Jurkat, Clone E6-1 (cell line): ENCODE results near the gene TXNRD2.
A peak's percentile ranks its signal among the peaks of the same experiment; 100 is the strongest.
"Not testable (repeated sequence)": the region's sequence is repeated elsewhere in the genome, so short reads cannot be mapped to it uniquely, and the experiment has no call there.

ENCODE experiments used
- DNase-seq: peaks from one replicate; pipeline ENCODE4 v3.0.0-alpha.2; 2011; ENCODE audit warnings: low read depth, low spot score
- H3K4me3 ChIP-seq: 2 replicates; pipeline ENCODE4 v1.5.1; 2011; ENCODE audit warnings: mild to moderate bottlenecking, low read length, control low read depth, moderate library complexity

The TXNRD2 gene

DNA sequence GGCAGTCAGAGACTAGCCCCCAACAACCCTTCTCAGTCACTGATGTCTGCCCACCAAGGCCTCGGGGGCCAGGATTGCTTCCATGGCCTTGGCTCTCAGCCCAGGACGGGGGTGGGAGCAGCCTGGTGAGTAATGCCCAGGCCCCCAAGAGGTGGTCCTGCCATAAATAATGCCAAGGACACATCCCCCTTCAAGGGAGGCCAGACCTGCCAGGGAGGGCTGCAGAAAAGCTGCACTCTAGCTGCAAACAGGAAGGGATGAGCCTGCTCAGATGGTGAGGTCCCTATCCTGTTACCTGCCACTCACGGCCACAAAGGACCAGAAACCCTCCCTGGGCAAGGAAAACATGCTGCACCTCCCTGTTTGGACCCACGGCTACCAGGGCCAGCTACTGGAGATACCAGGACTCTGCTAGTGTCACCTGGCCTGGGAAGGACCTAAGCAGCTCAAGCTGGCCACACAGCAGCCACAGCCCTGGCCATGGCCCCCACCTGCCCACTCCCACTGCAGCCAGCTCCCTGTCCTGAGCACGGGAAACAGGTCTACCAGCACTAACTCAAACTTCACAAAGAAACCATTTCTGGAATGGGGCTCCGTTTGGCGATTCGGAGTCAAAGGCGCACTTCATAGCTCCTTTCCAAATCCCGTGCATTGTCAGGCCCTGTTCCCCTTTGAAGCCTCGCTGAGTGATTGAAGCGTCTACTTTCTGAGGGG lies 99.1 kb downstream of the TXNRD2 start:
- DNase-seq, result no peak
- no peak overlapping the region for H3K4me3 ChIP-seq

DNA sequence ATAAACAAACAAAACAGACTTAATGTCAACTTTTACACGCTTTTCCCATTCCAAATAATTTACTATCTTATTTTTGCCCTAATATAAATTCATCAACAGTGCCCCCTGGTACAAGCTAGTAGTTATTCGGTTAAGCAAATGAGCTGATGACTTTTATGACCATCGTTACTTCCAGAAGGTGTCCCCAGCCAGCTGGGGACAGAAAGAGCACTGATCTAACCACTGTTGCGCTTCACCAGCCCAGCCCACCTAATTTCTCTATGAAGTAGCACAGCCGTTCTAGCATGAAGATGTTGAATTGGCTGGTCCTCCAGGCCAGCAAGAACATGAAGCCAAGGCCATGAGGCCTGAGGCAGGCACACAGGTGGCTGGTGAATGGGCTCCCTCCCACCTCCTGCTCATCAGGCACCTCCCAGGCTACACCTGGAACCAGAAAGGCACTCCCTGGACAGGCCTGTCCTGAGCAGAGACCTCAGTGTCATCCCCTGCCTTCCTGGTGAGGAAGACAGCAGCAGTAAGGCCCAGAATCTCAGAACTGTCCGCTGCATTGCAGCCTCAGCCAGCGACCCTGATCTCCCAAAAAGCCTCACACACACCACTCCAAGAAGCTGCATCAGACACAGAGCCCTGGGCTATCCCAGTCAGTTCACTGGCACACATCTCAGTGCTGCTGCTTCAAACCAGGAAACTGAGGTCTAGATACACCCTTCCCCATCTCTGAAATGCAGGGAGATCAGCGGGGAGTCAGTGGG lies 99.8 kb downstream of the TXNRD2 start:
- H3K4me3 ChIP-seq, result no peak overlapping the region
- DNase-seq, result no peak

- no peak overlapping the region for H3K4me3 ChIP-seq
- no peak for DNase-seq
Observed at GRCh38 chr22:19840955-19841640, 100.5 kb downstream of the TXNRD2 start.

GRCh38 chr22:19840059-19840458 lies 101.6 kb downstream of the TXNRD2 start:
- no peak for DNase-seq
- H3K4me3 ChIP-seq, result no peak overlapping the region

DNA sequence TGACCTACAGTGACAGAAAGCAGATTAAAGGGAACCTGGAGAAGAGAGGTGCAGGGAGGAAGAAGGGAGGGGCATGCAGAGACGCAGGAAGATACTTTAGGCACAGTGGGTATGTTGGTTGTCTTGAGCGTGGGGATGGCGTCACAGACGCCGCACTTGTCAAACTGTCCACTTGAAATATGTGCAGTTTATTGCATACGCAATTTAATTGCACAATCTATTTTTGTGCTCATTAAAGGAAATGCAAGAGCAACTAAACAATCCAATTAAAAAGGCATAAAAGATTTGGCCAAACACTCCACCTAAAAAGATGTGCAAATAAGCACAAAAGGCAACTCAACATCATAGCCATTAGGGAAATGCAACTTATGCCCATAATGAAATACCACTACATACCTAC lies 103.7 kb downstream of the TXNRD2 start:
- H3K4me3 ChIP-seq, result no peak overlapping the region
- no peak for DNase-seq

GRCh38 chr22:19836512-19836911 lies 105.1 kb downstream of the TXNRD2 start:
- no peak for DNase-seq
- no peak overlapping the region for H3K4me3 ChIP-seq

- H3K4me3 ChIP-seq, result no peak overlapping the region
- DNase-seq, result no peak
Observed at GRCh38 chr22:19834599-19834998, 107.0 kb downstream of the TXNRD2 start.

DNA sequence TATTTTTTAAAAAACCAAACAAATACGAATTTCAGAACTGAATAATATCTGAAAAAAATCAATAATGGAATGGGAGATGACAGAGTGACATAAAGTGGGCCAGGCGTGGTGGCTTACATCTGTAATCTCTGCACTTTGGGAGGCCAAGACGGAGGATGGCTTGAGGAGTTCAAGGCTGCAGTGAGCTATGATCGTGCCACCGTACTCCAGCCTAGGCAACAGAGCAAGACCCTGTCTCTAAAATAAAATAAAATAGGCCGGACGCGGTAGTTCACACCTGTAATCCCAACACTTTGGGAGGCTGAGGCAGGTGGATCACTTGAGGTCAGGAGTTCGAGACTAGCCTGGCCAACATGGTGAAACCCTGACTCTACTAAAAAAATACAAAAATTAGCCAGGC lies 108.3 kb downstream of the TXNRD2 start:
- not testable (repeated sequence) for DNase-seq, H3K4me3 ChIP-seq

DNA sequence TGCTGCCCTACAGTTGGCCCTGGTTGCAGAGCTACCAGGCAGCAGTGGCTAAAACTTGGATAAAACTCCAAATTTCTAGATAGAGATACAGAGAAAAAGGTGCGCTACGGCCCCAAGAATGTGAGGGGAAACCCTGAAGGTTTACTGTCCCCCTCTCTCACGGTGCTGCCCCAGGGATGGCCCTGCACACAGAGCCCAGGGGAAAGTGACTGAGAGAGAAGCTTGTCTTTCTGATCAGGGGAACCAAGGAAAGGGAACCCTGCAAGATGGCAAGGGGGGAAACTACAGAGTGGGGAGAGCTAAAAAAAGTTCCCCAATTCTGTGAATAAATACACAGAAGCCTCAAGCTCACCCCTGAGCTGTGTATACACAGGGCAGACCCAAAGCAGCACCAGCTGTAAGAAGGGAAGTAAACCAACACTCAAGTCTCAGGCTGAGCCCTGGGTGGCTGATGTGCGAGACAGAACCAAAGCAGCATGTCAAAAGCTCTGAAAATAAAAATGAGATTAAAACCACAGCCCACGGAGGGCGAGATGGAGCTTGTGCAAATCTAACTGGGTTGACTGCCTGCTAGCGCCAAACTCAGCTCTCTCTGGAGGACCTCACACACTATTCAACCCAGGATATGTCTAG lies 109.0 kb downstream of the TXNRD2 start:
- peak; percentile 22 for DNase-seq
- no peak overlapping the region for H3K4me3 ChIP-seq

DNA sequence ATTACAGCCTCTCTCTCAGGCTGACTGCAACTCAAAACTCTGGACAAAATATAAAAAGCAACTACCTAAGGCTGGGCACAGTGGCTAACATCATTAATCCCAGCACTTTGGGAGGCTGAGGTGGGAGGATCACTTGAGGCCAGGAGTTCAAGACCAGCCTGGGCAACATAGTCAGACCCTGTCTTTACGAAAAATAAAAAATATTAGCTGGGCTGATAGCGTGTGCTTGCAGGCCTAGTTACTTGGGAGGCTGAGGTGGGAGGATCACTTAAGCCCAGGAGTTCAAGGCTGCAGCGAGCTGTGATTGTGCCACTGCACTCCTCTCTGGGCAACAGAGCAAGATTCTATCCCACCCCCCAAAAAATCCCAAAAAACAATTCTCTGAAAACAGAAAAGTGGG lies 109.6 kb downstream of the TXNRD2 start:
- H3K4me3 ChIP-seq, DNase-seq: not testable (repeated sequence)

GRCh38 chr22:19831016-19831415 lies 110.6 kb downstream of the TXNRD2 start:
- no peak for DNase-seq
- no peak overlapping the region for H3K4me3 ChIP-seq

DNA sequence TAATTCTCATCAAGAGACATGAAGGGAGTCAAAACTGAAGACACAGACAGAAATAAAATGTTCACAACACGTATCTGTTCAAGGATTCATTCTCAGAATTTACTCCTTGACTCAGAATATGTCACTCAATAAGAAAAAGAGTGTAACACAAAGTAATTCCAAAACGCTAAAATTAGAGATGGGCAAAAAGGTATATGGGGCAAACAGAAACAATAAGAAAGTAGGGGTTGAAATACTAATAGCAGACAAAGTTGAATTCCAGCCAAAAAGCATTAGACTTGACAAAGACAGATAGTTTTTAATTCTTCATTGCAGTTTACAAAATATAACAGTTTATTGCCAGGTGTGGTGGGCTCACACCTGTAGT lies 113.6 kb downstream of the TXNRD2 start:
- DNase-seq, result no peak
- no peak overlapping the region for H3K4me3 ChIP-seq

DNA sequence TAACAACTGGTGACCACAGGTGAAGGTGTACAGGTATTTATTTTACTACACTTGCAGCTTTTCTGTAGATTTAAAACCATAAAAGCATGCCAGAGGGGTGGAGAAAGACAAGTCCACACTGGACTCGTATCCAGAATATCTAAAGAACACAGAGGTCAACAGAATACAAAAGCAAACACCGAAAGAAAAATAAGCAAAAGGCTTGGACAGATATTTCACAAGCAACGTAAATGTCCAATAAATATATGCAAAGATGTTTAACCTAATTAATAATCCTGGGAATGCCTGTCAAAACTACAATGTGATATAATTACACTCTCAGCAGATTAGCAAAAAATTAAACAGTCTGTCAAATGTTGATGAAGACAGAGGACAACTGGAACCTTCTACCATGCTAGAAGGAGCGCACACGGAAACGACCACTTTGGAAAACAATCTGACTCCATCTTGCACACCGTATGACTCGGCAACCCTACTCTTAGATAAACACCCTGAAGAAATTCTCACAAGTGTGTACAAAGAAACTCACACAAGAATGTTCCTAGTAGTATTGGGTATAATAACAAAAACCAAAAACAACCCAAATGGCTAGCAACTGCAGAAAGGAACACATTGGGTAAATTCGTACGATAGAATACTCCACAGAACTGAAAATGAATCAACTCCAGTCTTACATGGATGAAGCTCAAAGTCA lies 114.1 kb downstream of the TXNRD2 start:
- H3K4me3 ChIP-seq, result no peak overlapping the region
- DNase-seq, result no peak

GRCh38 chr22:19826619-19826950 lies 115.0 kb downstream of the TXNRD2 start:
- H3K4me3 ChIP-seq, result no peak overlapping the region
- DNase-seq, result no peak

GRCh38 chr22:19825904-19826618 lies 115.6 kb downstream of the TXNRD2 start:
- DNase-seq, result no peak
- no peak overlapping the region for H3K4me3 ChIP-seq
